Panc1 (cell line): ENCODE data around the gene FOXD1. TPM values are rescaled to one million over a fixed set of nuclear protein-coding genes. Genes with fewer than 3 reads are reported as not detected.
A peak's percentile ranks its signal among the peaks of the same experiment; 100 is the strongest.

ENCODE experiments used
- ATAC-seq: fragments of 200-7000 bp; cut with Tn5 transposase; 2 replicates; pipeline ENCODE4 v1.9.1; 2020; ENCODE audit warnings: mild to moderate bottlenecking, moderate library complexity
- BruUV-seq: library from RNA; stranded (reverse); fragments of 400-500 nt; replicated peaks from 2 replicates; lab custom pipeline; 2021; lab: Mats Ljungman, UMichigan
- CTCF ChIA-PET: fragments of 300-600 bp; sonication (Branson Sonifier 250); formaldehyde crosslinking; loops from one replicate; lab custom pipeline; 2022; ENCODE audit warnings: antibody characterized with exemption; lab: Charles Lee
- POLR2A ChIA-PET: fragments of 300-600 bp; sonication (Branson Sonifier 250); formaldehyde crosslinking; loops from one replicate; lab custom pipeline; 2022; ENCODE audit warnings: antibody characterized with exemption; lab: Charles Lee
- DNase-seq: peaks from one replicate; pipeline ENCODE4 v3.0.0-alpha.2; 2010; ENCODE audit warnings: low read depth, low spot score
- H3K27ac ChIP-seq: 2 replicates; pipeline ENCODE4 v1.5.1; 2011; ENCODE audit warnings: mild to moderate bottlenecking, low read length, inconsistent platforms
- H3K27me3 ChIP-seq: fragments of 200-500 bp; sonication (Bioruptor generic); 2 replicates; pipeline ENCODE4 v1.6.0; 2014; ENCODE audit warnings: low read length, inconsistent platforms; ENCODE audit not compliant: control insufficient read depth, insufficient read depth
- H3K36me3 ChIP-seq: fragments of 200-500 bp; sonication (Bioruptor generic); 2 replicates; pipeline ENCODE4 v1.5.1; 2014; ENCODE audit warnings: inconsistent platforms, mild to moderate bottlenecking, low read length, moderate library complexity; ENCODE audit not compliant: control insufficient read depth, insufficient read depth
- H3K4me1 ChIP-seq: 2 replicates; pipeline ENCODE4 v1.5.1; 2011; ENCODE audit warnings: inconsistent platforms, mild to moderate bottlenecking, low read length, moderate library complexity; ENCODE audit not compliant: control insufficient read depth, insufficient read depth
- H3K4me3 ChIP-seq, 2 experiments: 2 replicates each; pipeline ENCODE4 v1.5.1; 2011 to 2012; ENCODE audit warnings: low read depth in 2 of 2, low read length in 2 of 2, mild to moderate bottlenecking in 2 of 2, inconsistent platforms in 1 of 2, moderate library complexity in 1 of 2
- H3K9me3 ChIP-seq: fragments of 200-500 bp; sonication (Bioruptor generic); 2 replicates; pipeline ENCODE4 v1.5.1; 2014; ENCODE audit warnings: low read depth, mild to moderate bottlenecking, inconsistent platforms, low read length, moderate library complexity; ENCODE audit not compliant: control insufficient read depth, insufficient read depth
- POLR2AphosphoS5 ChIP-seq: IDR thresholded peaks from 2 replicates; pipeline ENCODE4 v1.6.1; 2012; ENCODE audit warnings: mild to moderate bottlenecking, low read depth, low read length, moderate library complexity
- REST ChIP-seq, 2 experiments: IDR thresholded peaks; 2 replicates each; pipeline ENCODE4 v1.6.1; 2011 to 2012; ENCODE audit warnings: low read depth in 2 of 2, control low read depth in 1 of 2, low read length in 1 of 2, mild to moderate bottlenecking in 1 of 2, moderate library complexity in 1 of 2; ENCODE audit not compliant: insufficient read depth in 1 of 2
- SIN3A ChIP-seq: IDR thresholded peaks from 2 replicates; pipeline ENCODE4 v1.6.1; 2012; ENCODE audit warnings: low read depth, mild to moderate bottlenecking, low read length, moderate library complexity, borderline replicate concordance; ENCODE audit not compliant: insufficient read depth
- TCF7L2 ChIP-seq: IDR thresholded peaks from 2 replicates; pipeline ENCODE4 v1.6.1; 2011; ENCODE audit warnings: mild to moderate bottlenecking, low read depth, low read length, inconsistent platforms
- in situ Hi-C: cut with HindIII; loops from 2 replicates; pipeline ENCODE4 v1.10.0; 2016; ENCODE audit warnings: low sequenced_read_pairs, low pct_unique_long_range_greater_than_20kb
- intact Hi-C: fragments of 100-400 bp; cut with micrococcal nuclease; formaldehyde crosslinking; loops from one replicate; pipeline ENCODE4 v1.10.0; 2022; ENCODE audit not compliant: unreplicated experiment
- total RNA-seq: library from RNA; stranded (reverse); gene quantifications from one replicate; pipeline ENCODE4 v1.2.1, GENCODE V29; 2021; ENCODE audit not compliant: unreplicated experiment
- TF ChIP-seq, protein P1 (sequence below): fragments of 450-650 bp; IDR thresholded peaks from 2 replicates; pipeline ENCODE4 v1.5.1; 2017; ENCODE audit warnings: mild to moderate bottlenecking

The FOXD1 gene
- total RNA-seq, 1 experiment from 2014 or later = 63.3 TPM

GRCh38 chr5:73442996-73443627 lies 5.5 kb downstream of the FOXD1 start:
- CTCF ChIA-PET = interaction anchor here (0.5 to 1.7 kb wide), 3 partner anchors 18 to 420 kb away, joined by 3 to 4 read pairs (median 3); no protein-coding TSS in a partner anchor
- POLR2A ChIA-PET = interaction anchor here (0.9 kb wide), 1 partner anchor 78 kb away, joined by 5 read pairs; no protein-coding TSS in a partner anchor
- Histone ChIP-seq H3K4me1 (peaks cover 60% of the 10 kb centered on the region), H3K4me3 (peak overlapping the region; percentile 40 to 61; a peak in 3 of 4 replicates), H3K9me3 (no peaks in the 10 kb centered on the region), H3K27ac (peak overlapping the region; percentile 83), H3K27me3 (no peaks in the 10 kb centered on the region), H3K36me3 (peaks cover 8% of the 10 kb centered on the region; the same call in 1 of the 2 replicates)
- in situ Hi-C loops (no loop called here), intact Hi-C loops (no loop called here)
- TF ChIP-seq, protein P1, sequence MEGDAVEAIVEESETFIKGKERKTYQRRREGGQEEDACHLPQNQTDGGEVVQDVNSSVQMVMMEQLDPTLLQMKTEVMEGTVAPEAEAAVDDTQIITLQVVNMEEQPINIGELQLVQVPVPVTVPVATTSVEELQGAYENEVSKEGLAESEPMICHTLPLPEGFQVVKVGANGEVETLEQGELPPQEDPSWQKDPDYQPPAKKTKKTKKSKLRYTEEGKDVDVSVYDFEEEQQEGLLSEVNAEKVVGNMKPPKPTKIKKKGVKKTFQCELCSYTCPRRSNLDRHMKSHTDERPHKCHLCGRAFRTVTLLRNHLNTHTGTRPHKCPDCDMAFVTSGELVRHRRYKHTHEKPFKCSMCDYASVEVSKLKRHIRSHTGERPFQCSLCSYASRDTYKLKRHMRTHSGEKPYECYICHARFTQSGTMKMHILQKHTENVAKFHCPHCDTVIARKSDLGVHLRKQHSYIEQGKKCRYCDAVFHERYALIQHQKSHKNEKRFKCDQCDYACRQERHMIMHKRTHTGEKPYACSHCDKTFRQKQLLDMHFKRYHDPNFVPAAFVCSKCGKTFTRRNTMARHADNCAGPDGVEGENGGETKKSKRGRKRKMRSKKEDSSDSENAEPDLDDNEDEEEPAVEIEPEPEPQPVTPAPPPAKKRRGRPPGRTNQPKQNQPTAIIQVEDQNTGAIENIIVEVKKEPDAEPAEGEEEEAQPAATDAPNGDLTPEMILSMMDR = no peak
- TF ChIP-seq TCF7L2 (no peak), REST (IDR thresholded peaks at IDR 0.05; ENCODE audit: insufficient read depth in 1 of 2, low read depth in 2 of 2, low read length in 1 of 2) (no peak), POLR2AphosphoS5 (no peak), SIN3A (no peak)
- DNase-seq (no peak), ATAC-seq (no peak)
- no TSS peak for BruUV-seq

DNA sequence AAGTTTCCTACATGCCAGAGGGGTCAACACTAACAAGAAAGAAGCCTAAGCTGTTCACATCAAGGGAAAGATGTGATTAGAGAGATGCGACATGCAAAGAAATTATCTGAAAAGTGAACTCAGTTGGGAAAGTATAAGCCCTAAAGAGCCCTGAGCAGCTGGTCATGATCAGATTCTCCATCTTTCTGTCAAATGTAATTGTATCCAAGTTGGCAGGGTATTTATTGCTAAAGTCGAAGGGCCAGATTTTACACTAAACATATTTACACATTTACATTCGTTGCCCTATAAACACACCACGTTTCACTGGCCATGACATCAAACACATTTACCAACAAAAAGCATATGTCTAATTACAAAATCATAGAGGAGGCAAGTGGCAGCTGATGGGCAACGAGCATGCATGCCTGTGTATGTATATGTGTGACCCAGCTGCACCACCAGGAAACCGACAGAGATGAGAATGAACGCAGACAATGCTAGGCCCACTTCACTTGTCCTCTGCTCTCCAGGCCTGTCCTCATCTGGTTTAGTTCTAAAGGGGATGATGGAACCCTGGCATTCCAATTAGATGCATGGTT lies 6.3 kb downstream of the FOXD1 start:
- H3K9me3 ChIP-seq = no peaks in the 10 kb centered on the region
- POLR2A ChIA-PET = interaction anchor here (0.6 kb wide), 1 partner anchor 512 kb away, joined by 3 read pairs; no protein-coding TSS in a partner anchor
- no peak for ATAC-seq
- no TSS peak for BruUV-seq
- no peak overlapping the region for H3K4me3 ChIP-seq
- in situ Hi-C loops (no loop called here), intact Hi-C loops (no loop called here)
- TF ChIP-seq TCF7L2 (no peak), REST (IDR thresholded peaks at IDR 0.05; ENCODE audit: insufficient read depth in 1 of 2, low read depth in 2 of 2, low read length in 1 of 2) (no peak), POLR2AphosphoS5 (no peak), SIN3A (no peak)
- peaks cover 64% of the 10 kb centered on the region for H3K4me1 ChIP-seq
- no peak for DNase-seq
- H3K27ac ChIP-seq = peak overlapping the region; percentile 83
- peaks cover 8% of the 10 kb centered on the region; the same call in 1 of the 2 replicates for H3K36me3 ChIP-seq
- H3K27me3 ChIP-seq = no peaks in the 10 kb centered on the region
- CTCF ChIA-PET = no interaction called here
